ENCODE data around the gene OPTC. TPM values are rescaled to one million over a fixed set of nuclear protein-coding genes. Genes with fewer than 3 reads are reported as not detected.

OPTC gene
- total and polyA plus RNA-seq, 2 of the 8 experiments (the other 6 are each of a cell fraction or from before 2014, with no cell fraction given), result 1.1 to 4.0 TPM

DNA sequence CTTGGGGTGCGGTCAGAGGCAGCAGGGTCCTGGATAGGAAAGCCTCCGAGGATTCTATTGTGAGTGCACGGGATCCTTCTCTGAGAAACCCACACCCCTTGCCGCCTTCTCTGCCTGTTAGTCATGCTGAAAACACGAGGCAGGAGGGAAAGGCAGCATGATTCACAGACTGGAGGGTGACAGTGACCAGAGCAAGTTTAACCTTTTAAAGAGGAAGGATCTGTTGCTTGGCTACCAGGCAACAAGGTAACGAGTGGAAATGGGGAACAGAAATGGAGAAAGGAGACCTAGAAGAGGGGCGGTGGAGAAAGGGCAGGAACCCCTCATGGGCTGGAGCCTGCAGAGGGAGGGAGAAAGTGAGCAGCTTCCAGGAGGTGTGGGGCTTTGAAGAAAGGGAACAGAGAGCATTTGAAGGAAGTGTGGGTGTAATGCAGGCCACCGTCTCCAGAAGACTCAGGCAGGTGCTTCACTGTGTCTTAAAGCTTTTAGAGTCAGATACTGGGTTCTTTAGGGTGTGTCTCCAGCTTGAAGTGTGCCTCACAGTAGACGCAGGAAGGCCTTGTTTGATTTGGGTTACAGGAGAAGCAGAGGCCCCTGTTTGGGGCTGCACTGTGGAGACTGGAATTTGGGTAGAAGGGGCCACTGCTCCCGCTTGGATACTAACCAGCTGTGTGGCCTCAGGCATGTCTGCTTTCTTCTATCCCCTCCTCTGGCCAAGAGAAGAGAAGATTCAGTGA is 19.1 kb downstream of the OPTC start:
- Histone ChIP-seq H3K4ac (replicated peaks; ENCODE audit: insufficient read length, low read depth, low read length) (no peak overlapping the region), H3K9me3 (ENCODE audit: insufficient read depth in 2 of 2, low read depth in 1 of 2, low read length in 1 of 2) (no peaks in the 10 kb centered on the region), H3K23ac (ENCODE audit: insufficient read length) (no peak overlapping the region), H2BK5ac (ENCODE audit: low read depth, low read length) (0 out of 2 replicates have a peak overlapping the region, but pooled peaks have one; percentile 20), H3K27ac (ENCODE audit: low read depth, low read length) (no peak overlapping the region), H3K23me2 (ENCODE audit: low read depth, low read length) (no peaks in the 10 kb centered on the region), H2BK120ac (replicated peaks; ENCODE audit: low read depth, low read length) (peak overlapping the region; percentile 50), H2BK12ac (ENCODE audit: low read depth, low read length) (peak overlapping the region; percentile 91; the same call in 1 of the 2 replicates), H3K27me3 (replicated peaks in 1 of 4; ENCODE audit: control insufficient read depth in 3 of 4, extremely low read depth in 1 of 4, insufficient read depth in 3 of 4, low read length in 3 of 4) (peaks cover 0 to 42% (median 28%) of the 10 kb centered on the region in 4 experiments; a peak in 5 of 7 replicates), H3K56ac (replicated peaks; ENCODE audit: insufficient read length, low read depth, low read length) (no peak overlapping the region), H2AK5ac (ENCODE audit: low read depth, low read length) (peak overlapping the region; percentile 66; the same call in 1 of the 2 replicates), H2BK15ac (ENCODE audit: low read length) (peak overlapping the region; percentile 83; the same call in 1 of the 2 replicates), H3K79me1 (ENCODE audit: low read depth, low read length) (no peaks in the 10 kb centered on the region), H4K8ac (ENCODE audit: extremely low read depth, insufficient read depth, low read length) (no peak overlapping the region), H2BK20ac (ENCODE audit: low read length) (peak overlapping the region; percentile 91), H4K20me1 (replicated peaks in 1 of 2; ENCODE audit: control insufficient read depth in 1 of 2, insufficient read depth in 2 of 2, low read length in 2 of 2) (no peaks in the 10 kb centered on the region), H3K18ac (ENCODE audit: extremely low read depth, low read length) (peak overlapping the region; percentile 67; the same call in 1 of the 2 replicates), H4K91ac (replicated peaks; ENCODE audit: insufficient read length, low read length) (peak overlapping the region; percentile 45), H3K4me2 (ENCODE audit: insufficient read depth in 1 of 2, low read depth in 2 of 2, low read length in 2 of 2) (peak overlapping the region; percentile 54 to 72; a peak in 2 of 4 replicates), H3K4me1 (replicated peaks in 1 of 4; ENCODE audit: control insufficient read depth in 3 of 4, insufficient read depth in 4 of 4, low read length in 3 of 4) (peaks cover 7 to 46% (median 29%) of the 10 kb centered on the region in 4 experiments), H3K14ac (ENCODE audit: insufficient read length) (no peak overlapping the region), H3K9ac (replicated peaks in 1 of 4; ENCODE audit: extremely low read depth in 1 of 4, low read depth in 3 of 4, low read length in 3 of 4) (peak overlapping the region in 1 of 4 experiments; percentile 40; a peak in 2 of 7 replicates), H2AFZ (ENCODE audit: low read length) (peak overlapping the region; percentile 69; the same call in 1 of the 2 replicates), H3K79me2 (ENCODE audit: control insufficient read depth in 1 of 2, insufficient read depth in 2 of 2, low read length in 2 of 2) (no peaks in the 10 kb centered on the region), H4K5ac (ENCODE audit: insufficient read length, low read depth, low read length) (no peak overlapping the region), H3K36me3 (ENCODE audit: control insufficient read depth in 2 of 4, insufficient read depth in 4 of 4, low read length in 3 of 4) (no peaks in the 10 kb centered on the region), H3K4me3 (ENCODE audit: extremely low read depth in 1 of 4, insufficient read depth in 2 of 4, low read depth in 3 of 4, low read length in 4 of 4) (no peak overlapping the region)
- DNase-seq (ENCODE audit: low read depth in 1 of 2, low spot score in 2 of 2) (peak in 1 of 2 experiments; percentile 49), FAIRE-seq (no peak)
- POLR2A ChIA-PET (ENCODE audit: partially characterized antibody), result interaction anchor here (1.0 to 1.4 kb wide), 4 partner anchors 8 to 116 kb away, joined by 3 to 4 read pairs (median 3); no protein-coding TSS in a partner anchor
- CTCF ChIA-PET (ENCODE audit: partially characterized antibody), result interaction anchor here (0.9 to 13.3 kb wide), 9 partner anchors 6 to 189 kb away, joined by 3 to 108 read pairs (median 4); no protein-coding TSS in a partner anchor
- 53% methylated on average over 10 of the region's 10 CpGs; no CpG with 5 or more reads in 1 of the 2 experiments for WGBS, 2 experiments (ENCODE audit: extremely low coverage in 1 of 2, insufficient coverage in 1 of 2, insufficient read length in 1 of 2, insufficient replicate concordance in 2 of 2, low coverage in 1 of 2, low lambda C conversion rate in 2 of 2, missing lambda C conversion rate in 1 of 2)
- TF ChIP-seq TCF12 (IDR thresholded peaks at IDR 0.05; ENCODE audit: low read depth, low read length), result no peak
- no peak for TF ChIP-seq GABPA (IDR thresholded peaks at IDR 0.05; ENCODE audit: borderline replicate concordance, insufficient read depth, low read length)
- TF ChIP-seq, protein P1, sequence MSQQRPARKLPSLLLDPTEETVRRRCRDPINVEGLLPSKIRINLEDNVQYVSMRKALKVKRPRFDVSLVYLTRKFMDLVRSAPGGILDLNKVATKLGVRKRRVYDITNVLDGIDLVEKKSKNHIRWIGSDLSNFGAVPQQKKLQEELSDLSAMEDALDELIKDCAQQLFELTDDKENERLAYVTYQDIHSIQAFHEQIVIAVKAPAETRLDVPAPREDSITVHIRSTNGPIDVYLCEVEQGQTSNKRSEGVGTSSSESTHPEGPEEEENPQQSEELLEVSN (IDR thresholded peaks at IDR 0.05), result peak; percentile 90
- TF ChIP-seq MAX (IDR thresholded peaks at IDR 0.05), result peak; percentile 74
- TF ChIP-seq BCL11A (IDR thresholded peaks at IDR 0.05; ENCODE audit: low read depth in 2 of 2, low read length in 2 of 2), result no peak
- TF ChIP-seq MAFK (IDR thresholded peaks at IDR 0.05; ENCODE audit: low read depth, low read length), result no peak
- TF ChIP-seq FOSL1 (IDR thresholded peaks at IDR 0.05; ENCODE audit: insufficient read depth, low read depth, low read length), result no peak
- TF ChIP-seq ASH2L (IDR thresholded peaks at IDR 0.05; ENCODE audit: low read length), result no peak
- TF ChIP-seq PHF8 (conservative IDR thresholded peaks at IDR 0.05; ENCODE audit: low read depth, low read length), result no peak
- TF ChIP-seq CREB1 (IDR thresholded peaks at IDR 0.05), result no peak
